ENCODE results near the gene LILRB3.
"Not testable (repeated sequence)": the region's sequence is repeated elsewhere in the genome, so short reads cannot be mapped to it uniquely, and the experiment has no call there.

The LILRB3 gene

DNA sequence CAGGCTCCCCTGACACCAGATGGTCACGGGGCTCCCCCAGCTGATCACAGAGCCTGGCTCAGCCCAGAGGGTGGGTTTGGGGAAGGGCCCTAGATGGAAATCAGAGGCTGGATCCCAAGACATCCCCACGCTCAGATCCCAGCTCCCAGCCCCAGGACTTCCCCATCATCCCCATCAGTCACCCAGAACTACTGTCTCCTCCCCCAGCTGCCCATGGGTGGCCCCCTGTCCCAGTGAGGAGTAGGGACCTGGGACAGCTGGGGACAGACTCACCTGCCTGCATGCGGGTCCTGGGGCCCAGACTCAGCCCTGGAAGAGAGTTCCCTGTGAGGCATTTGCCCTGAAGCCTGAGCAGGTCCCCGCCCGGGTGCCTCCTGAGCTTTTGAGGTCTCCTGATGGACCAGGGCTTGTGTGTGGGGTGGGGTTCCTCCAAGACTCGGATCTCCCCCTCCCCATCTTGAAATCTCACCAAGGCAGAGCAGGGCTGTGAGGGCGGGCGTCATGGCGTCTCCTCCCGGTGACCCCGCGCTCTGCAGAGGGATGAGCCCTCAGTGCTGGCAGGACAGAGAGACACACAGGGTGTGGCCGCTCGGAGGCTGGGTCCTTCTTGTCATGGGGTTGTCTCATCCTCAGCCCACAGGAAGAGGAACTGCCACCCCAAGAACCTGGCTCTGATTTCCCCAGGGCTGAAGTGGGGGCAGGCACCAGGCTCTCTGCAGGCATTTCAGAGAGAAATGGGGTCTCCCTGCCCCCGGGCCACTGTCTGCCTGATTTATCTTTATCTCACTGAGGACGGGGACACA lies at the start of gene LILRB3:
LILRB3 (minus strand) TSS at position 534 of the 803 bp plus-strand sequence; CDS start at position 503, 31 bp downstream.
- not testable (repeated sequence) for DNase-seq

- DNase-seq: not testable (repeated sequence)
Measured at GRCh38 chr19:54272181-54272580, 49.4 kb upstream of the LILRB3 start.

DNA sequence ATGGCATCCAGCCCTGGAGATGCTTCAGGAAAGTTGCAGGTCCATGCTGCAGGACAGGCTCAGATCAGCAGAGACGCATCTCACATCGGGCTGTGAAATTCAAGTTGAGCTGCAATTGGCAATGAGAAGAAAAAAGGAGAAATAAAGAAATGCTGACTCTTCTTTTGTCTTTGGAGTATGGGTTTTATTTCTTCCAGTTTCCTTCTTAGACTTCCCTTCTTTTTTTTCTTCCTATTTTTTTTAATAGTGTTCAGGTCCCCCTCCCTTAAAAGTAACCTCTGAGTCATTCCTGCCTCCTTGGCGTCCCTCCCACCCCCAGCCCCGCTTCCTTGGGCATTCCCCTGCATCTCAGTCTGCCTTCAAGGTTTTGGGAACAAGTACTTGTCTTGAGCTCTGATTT lies 48.8 kb upstream of the LILRB3 start:
- DNase-seq: not testable (repeated sequence)

DNA sequence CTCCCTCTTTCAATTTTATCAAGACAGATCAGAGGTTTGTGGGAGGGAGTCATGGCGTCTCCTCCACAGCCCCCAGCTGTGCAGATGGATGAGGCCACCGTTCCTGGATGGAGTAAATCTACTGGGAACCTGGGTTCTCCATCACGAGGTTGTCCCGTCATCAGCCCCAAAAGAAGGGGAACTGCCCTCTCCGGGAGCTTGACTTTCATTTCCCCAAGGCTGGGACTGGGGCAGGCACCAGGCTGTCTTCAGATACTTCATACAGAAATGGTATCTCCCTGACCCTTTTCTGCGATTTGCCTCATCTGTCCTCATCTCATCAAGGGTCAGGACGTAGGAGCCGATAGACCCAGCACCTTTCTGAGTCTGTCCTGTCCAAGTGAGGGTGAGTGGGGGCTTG lies 48.3 kb upstream of the LILRB3 start:
- DNase-seq: no peak

GRCh38 chr19:54268936-54269335 lies 46.1 kb upstream of the LILRB3 start:
- DNase-seq: no peak

- peak; percentile 63 for DNase-seq
Measured at GRCh38 chr19:54266133-54266532, 43.3 kb upstream of the LILRB3 start.

DNA sequence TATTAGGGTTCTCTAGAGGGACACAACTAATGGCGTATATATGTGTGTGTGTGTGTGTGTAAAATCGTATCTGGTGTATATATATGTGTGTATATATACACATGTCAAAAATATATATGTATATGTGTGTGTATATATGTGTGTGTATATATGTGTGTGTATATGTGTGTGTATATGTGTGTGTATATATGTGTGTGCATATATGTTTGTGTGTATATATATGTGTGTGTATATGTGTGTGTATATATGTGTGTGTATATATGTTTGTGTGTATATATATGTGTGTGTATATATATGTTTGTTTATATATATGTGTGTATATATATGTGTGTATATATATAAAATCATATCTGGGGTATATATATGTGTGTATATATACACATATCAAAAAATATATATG lies 39.7 kb upstream of the LILRB3 start:
- DNase-seq: no peak

GRCh38 chr19:54262066-54262465 lies 39.3 kb upstream of the LILRB3 start:
- DNase-seq: no peak

- no peak for DNase-seq
Measured at GRCh38 chr19:54257116-54257480, 34.3 kb upstream of the LILRB3 start, which contains the start of gene LILRB5. Gene LILRB5, minus strand, starts transcription at chr19:54257273. Its CDS starts 80 bp downstream, at chr19:54257193.

- no peak for DNase-seq
Measured at GRCh38 chr19:54256250-54257115, 33.7 kb upstream of the LILRB3 start.

DNA sequence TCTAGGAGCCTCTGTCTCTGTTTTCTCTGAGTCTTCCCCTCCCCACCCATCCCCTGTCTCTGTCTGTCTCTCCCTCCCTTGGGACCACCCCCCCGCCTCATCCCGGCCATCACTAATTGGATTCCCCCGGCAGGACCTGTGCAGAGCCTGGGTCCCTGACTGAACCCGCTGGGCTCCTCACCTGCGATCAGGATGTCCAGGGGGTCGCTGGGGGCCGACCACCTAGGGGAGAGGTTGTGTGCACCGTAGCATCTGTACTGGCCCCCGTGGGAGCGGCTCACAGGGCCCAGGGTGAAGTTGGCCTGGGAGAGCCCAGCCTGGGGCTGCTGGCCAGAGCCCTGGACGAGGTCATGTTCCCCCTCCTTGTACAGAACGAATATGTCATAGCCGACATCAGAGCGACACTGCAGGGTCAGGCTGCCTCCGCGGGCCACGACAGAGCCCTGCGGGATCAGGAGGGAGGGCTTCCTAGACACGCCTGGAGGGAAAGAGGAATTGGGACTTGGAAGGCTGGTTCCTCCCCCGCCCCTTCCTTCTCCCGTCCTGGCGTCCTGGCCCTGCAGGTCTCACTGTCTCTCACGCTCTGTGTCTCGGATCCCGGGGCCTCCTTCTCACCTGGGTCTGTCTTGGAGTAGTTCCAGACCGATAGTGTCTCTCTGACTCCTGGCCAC lies 32.4 kb upstream of the LILRB3 start:
- no peak for DNase-seq

GRCh38 chr19:54254195-54254906 lies 31.5 kb upstream of the LILRB3 start:
- no peak for DNase-seq

GRCh38 chr19:54253331-54254194 lies 30.8 kb upstream of the LILRB3 start:
- no peak for DNase-seq

GRCh38 chr19:54252845-54253244 lies 30.0 kb upstream of the LILRB3 start:
- DNase-seq: no peak

DNA sequence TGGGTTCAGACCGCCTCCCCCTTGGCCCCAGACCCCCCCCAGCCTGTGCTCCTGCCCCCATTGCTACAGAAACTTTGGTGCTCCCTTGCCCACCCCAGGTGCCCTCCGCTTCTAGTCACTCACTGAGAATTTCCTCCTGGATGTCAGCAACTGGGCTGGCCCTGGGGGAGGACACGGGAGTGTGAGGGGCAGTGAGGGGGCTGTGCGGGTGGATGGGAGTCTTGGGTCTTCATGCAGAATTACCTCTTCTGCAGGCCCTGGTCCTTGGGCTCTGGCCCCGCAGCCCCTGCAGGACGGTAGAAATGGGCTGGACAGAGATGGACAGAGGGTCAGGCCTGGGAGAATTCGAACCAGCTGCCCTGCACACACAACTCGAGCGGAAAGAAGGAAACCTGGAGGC lies 29.4 kb upstream of the LILRB3 start:
- no peak for DNase-seq

DNA sequence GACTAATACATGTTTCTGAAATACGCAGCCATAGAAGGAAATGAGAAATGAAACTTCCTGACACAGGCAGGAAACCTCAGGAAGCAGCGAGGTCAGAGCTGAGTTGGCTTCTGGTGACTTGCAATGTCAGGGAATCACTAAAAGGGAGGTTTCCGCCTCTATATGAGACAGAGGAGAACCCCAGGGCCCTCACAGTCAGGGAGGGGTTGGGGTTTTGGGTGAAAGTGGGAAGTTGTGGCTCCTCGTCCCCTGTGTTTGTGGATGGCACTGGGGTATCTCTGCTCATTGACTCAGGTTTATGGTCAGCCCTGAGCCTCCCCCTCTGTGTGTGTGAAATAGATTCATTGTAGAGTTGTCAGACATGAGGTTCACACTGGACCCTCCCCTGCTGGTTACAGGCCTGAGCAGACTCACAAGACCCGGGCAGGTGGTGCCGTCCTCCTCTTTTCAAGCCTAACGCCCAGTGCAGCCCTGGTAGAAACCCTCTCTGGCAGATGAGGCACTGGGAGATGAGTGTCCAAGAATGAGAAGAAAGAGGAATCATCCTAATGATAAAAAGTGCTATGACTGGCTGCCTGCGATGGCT lies 25.3 kb upstream of the LILRB3 start:
- no peak for DNase-seq

DNA sequence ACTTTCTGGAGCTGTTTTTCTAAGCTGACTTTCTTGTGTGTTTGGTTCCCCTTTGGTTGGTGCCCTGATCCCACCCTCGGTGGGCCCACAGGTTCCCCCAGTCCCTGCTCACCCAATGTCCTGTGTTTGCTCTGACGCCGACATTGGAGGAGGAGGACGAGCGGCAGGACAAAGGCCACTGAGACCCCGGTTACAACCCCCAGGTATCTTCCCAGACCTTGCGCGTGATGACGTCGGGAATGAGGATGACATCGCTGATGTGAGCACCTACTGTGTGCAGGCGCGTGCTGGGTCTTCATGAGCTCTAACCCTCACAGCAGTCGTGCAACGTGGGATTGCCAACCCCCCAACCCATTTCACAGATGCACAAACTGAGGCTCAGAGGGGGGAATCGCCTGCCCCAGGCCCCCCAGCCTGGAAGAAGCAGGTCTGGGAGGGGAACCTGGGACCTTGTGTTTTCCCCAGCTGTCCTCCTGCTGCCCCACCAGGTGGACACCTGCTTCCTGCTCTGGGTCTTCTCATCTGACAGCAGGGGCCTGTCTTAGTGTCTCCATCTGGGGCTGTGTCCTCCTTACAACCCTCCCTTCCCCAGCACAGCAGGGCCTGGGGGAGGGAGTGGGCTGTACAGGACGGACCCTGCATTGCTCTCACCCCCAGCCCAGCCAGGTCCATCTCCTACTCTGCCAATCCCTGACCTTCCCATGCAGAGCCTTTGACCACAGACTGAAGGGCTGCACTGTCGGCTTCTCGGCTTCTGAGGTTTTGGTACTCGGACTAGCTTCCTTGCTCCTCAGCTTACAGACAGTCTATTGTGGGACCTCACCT lies 24.5 kb upstream of the LILRB3 start:
- no peak for DNase-seq

- DNase-seq: no peak
Measured at GRCh38 chr19:54245936-54246335, 23.1 kb upstream of the LILRB3 start.

- not testable (repeated sequence) for DNase-seq
Measured at GRCh38 chr19:54243809-54244208, 21.0 kb upstream of the LILRB3 start.

DNA sequence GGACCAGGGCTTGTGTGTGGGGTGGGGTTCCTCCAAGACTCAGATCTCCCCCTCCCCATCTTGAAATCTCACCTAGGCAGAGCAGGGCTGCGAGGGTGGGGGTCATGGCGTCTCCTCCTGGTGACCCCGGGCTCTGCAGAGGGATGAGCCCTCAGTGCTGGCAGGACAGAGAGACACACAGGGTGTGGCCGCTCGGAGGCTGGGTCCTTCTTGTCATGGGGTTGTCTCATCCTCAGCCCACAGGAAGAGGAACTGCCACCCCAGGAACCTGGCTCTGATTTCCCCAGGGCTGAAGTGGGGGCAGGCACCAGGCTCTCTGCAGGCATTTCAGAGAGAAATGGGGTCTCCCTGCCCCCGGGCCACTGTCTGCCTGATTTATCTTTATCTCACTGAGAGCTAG lies 19.8 kb upstream of the LILRB3 start, which contains the start of gene LILRA6:
LILRA6 (minus strand) TSS at position 145 of the 400 bp plus-strand sequence.
- DNase-seq: not testable (repeated sequence)
